ENCODE data around the gene ZP4.

DNA sequence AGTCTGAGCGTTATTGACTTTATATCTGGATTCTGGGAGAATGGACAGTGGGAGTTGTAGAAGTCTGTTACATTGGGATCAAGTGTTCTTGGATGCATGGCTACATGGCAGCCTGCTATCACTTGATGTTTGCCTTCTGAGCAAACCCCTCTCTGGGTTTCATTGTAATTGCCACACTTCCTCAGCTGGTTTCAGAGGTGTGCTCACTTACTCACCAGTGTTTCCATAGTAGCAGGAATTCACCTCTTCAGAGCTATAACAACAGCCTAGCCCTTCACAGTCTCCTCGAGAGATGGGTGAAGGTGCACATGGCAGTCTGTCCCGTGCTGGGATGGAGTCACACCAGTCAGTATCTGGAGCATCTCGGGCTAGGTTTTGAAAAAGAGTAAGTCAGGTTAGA lies 2.6 kb downstream of the ZP4 start:
- TF ChIP-seq, protein P1, sequence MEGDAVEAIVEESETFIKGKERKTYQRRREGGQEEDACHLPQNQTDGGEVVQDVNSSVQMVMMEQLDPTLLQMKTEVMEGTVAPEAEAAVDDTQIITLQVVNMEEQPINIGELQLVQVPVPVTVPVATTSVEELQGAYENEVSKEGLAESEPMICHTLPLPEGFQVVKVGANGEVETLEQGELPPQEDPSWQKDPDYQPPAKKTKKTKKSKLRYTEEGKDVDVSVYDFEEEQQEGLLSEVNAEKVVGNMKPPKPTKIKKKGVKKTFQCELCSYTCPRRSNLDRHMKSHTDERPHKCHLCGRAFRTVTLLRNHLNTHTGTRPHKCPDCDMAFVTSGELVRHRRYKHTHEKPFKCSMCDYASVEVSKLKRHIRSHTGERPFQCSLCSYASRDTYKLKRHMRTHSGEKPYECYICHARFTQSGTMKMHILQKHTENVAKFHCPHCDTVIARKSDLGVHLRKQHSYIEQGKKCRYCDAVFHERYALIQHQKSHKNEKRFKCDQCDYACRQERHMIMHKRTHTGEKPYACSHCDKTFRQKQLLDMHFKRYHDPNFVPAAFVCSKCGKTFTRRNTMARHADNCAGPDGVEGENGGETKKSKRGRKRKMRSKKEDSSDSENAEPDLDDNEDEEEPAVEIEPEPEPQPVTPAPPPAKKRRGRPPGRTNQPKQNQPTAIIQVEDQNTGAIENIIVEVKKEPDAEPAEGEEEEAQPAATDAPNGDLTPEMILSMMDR (IDR thresholded peaks at IDR 0.05), result no peak
- TF ChIP-seq POLR2A (IDR thresholded peaks at IDR 0.05), result no peak
